H1 (cell line): ENCODE measurements around the gene NGEF. TPM values are rescaled to one million over a fixed set of nuclear protein-coding genes. Genes with fewer than 3 reads are reported as not detected.

Experiments used
- CTCF ChIA-PET: fragments of 300-600 bp; sonication (Branson Sonifier 250); formaldehyde crosslinking; loops from one replicate; lab custom pipeline; 2021; ENCODE audit not compliant: partially characterized antibody; lab: Charles Lee
- POLR2A ChIA-PET: fragments of 300-600 bp; sonication (Branson Sonifier 250); formaldehyde crosslinking; loops from one replicate; lab custom pipeline; 2021; ENCODE audit warnings: inconsistent platforms; ENCODE audit not compliant: partially characterized antibody; lab: Charles Lee
- DNase-seq, 2 experiments: peaks; one replicate each; pipeline versions ENCODE4 v3.0.0 to v3.0.0-alpha.2; 2010 to 2022; ENCODE audit warnings: low spot score in 2 of 2, low read depth in 1 of 2, mixed read lengths in 1 of 2
- FAIRE-seq: peaks from 2 replicates; lab custom pipeline; 2011; peaks lifted over from hg19 to GRCh38; lab: Jason Lieb, UNC
- H2AFZ ChIP-seq: 2 replicates; pipeline ENCODE4 v1.8.1; 2012; ENCODE audit warnings: low read length, inconsistent platforms
- H2AK5ac ChIP-seq: 2 replicates; pipeline ENCODE4 v1.6.1; 2013; ENCODE audit warnings: low read depth, low read length
- H2BK120ac ChIP-seq: replicated peaks from 2 replicates; pipeline ENCODE3; 2013; ENCODE audit warnings: low read depth, low read length, inconsistent platforms
- H2BK12ac ChIP-seq: 2 replicates; pipeline ENCODE4 v1.6.1; 2013; ENCODE audit warnings: low read depth, low read length
- H2BK15ac ChIP-seq: 2 replicates; pipeline ENCODE4 v1.6.1; 2013; ENCODE audit warnings: low read length
- H2BK20ac ChIP-seq: 2 replicates; pipeline ENCODE4 v1.6.1; 2013; ENCODE audit warnings: low read length
- H2BK5ac ChIP-seq: 2 replicates; pipeline ENCODE4 v1.6.1; 2013; ENCODE audit warnings: low read depth, low read length
- H3K14ac ChIP-seq: 2 replicates; pipeline ENCODE4 v1.6.1; 2013; ENCODE audit warnings: inconsistent platforms; ENCODE audit not compliant: insufficient read length
- H3K18ac ChIP-seq: 2 replicates; pipeline ENCODE4 v1.6.1; 2013; ENCODE audit warnings: low read length; ENCODE audit errors: extremely low read depth
- H3K23ac ChIP-seq: 2 replicates; pipeline ENCODE4 v1.6.1; 2013; ENCODE audit warnings: inconsistent platforms; ENCODE audit not compliant: insufficient read length
- H3K23me2 ChIP-seq: 2 replicates; pipeline ENCODE4 v1.6.1; 2013; ENCODE audit warnings: low read depth, low read length
- H3K27ac ChIP-seq: 2 replicates; pipeline ENCODE4 v1.6.1; 2011; ENCODE audit warnings: low read depth, low read length, inconsistent platforms
- H3K27me3 ChIP-seq, 4 experiments: replicated peaks in 1 of 4; 1 replicate in 1 of 4; 2 replicates in 3 of 4; pipeline versions ENCODE4 v1.6.1 to v1.8.1; 2011 to 2013; ENCODE audit warnings: low read length in 3 of 4, mild to moderate bottlenecking in 3 of 4, inconsistent platforms in 2 of 4, mixed read lengths in 2 of 4, moderate library complexity in 1 of 4; ENCODE audit not compliant: control insufficient read depth in 3 of 4, insufficient read depth in 3 of 4; ENCODE audit errors: extremely low read depth in 1 of 4
- H3K36me3 ChIP-seq, 4 experiments: 2 replicates each; pipeline versions ENCODE4 v1.6.1 to v1.8.1; 2011 to 2013; ENCODE audit warnings: mild to moderate bottlenecking in 4 of 4, low read length in 3 of 4, moderate library complexity in 2 of 4, control low read depth in 1 of 4, inconsistent platforms in 1 of 4; ENCODE audit not compliant: insufficient read depth in 4 of 4, control insufficient read depth in 2 of 4
- H3K4ac ChIP-seq: replicated peaks from 2 replicates; pipeline ENCODE3; 2013; ENCODE audit warnings: low read length, low read depth, mixed read lengths, inconsistent platforms; ENCODE audit not compliant: insufficient read length
- H3K4me1 ChIP-seq, 4 experiments: replicated peaks in 1 of 4; 1 replicate in 1 of 4; 2 replicates in 3 of 4; pipeline versions ENCODE4 v1.6.1 to v1.8.1; 2011 to 2013; ENCODE audit warnings: low read length in 3 of 4, inconsistent platforms in 2 of 4, mixed read lengths in 1 of 4; ENCODE audit not compliant: insufficient read depth in 4 of 4, control insufficient read depth in 3 of 4
- H3K4me2 ChIP-seq, 2 experiments: 2 replicates each; pipeline versions ENCODE4 v1.6.1 to v1.8.1; 2011 to 2013; ENCODE audit warnings: low read depth in 2 of 2, low read length in 2 of 2, control low read depth in 1 of 2, inconsistent platforms in 1 of 2, mild to moderate bottlenecking in 1 of 2; ENCODE audit not compliant: insufficient read depth in 1 of 2
- H3K4me3 ChIP-seq, 4 experiments: fragments of 200-600, 300-600 bp in 1 of 4; sonication (generic), shearing (Covaris generic), sonication (Bioruptor Twin) in 1 of 4; 2 replicates each; pipeline versions ENCODE4 v1.5.1 to v1.8.1; 2011 to 2016; ENCODE audit warnings: low read length in 4 of 4, low read depth in 3 of 4, control low read depth in 2 of 4, inconsistent platforms in 2 of 4, mild to moderate bottlenecking in 2 of 4, mixed read lengths in 1 of 4, moderate library complexity in 1 of 4; ENCODE audit not compliant: insufficient read depth in 2 of 4; ENCODE audit errors: extremely low read depth in 1 of 4
- H3K56ac ChIP-seq: replicated peaks from 2 replicates; pipeline ENCODE3; 2013; ENCODE audit warnings: low read depth, mild to moderate bottlenecking, mixed read lengths, low read length, inconsistent platforms; ENCODE audit not compliant: insufficient read length
- H3K79me1 ChIP-seq: 2 replicates; pipeline ENCODE4 v1.6.1; 2013; ENCODE audit warnings: low read depth, low read length, control low read depth
- H3K79me2 ChIP-seq, 2 experiments: 2 replicates each; pipeline versions ENCODE4 v1.6.1 to v1.8.1; 2012 to 2013; ENCODE audit warnings: low read length in 2 of 2, mild to moderate bottlenecking in 2 of 2, inconsistent platforms in 1 of 2; ENCODE audit not compliant: insufficient read depth in 2 of 2, control insufficient read depth in 1 of 2
- H3K9ac ChIP-seq, 4 experiments: replicated peaks in 1 of 4; 1 replicate in 1 of 4; 2 replicates in 3 of 4; pipeline versions ENCODE4 v1.6.1 to v1.8.1; 2011 to 2013; ENCODE audit warnings: low read depth in 3 of 4, low read length in 3 of 4, control low read depth in 2 of 4, mild to moderate bottlenecking in 2 of 4, moderate library complexity in 2 of 4, inconsistent platforms in 1 of 4; ENCODE audit errors: extremely low read depth in 1 of 4
- H3K9me3 ChIP-seq, 2 experiments: 2 replicates each; pipeline versions ENCODE4 v1.6.1 to v1.8.1; 2012 to 2013; ENCODE audit warnings: mild to moderate bottlenecking in 2 of 2, moderate library complexity in 2 of 2, control low read depth in 1 of 2, inconsistent platforms in 1 of 2, low read depth in 1 of 2, low read length in 1 of 2, mixed read lengths in 1 of 2; ENCODE audit not compliant: insufficient read depth in 2 of 2
- H4K20me1 ChIP-seq, 2 experiments: replicated peaks in 1 of 2; 2 replicates each; pipeline versions ENCODE3 to v1.8.1; 2011 to 2013; ENCODE audit warnings: inconsistent platforms in 2 of 2, low read length in 2 of 2, mild to moderate bottlenecking in 1 of 2; ENCODE audit not compliant: insufficient read depth in 2 of 2, control insufficient read depth in 1 of 2
- H4K5ac ChIP-seq: 2 replicates; pipeline ENCODE4 v1.6.1; 2013; ENCODE audit warnings: low read length, low read depth, mixed read lengths, inconsistent platforms; ENCODE audit not compliant: insufficient read length
- H4K8ac ChIP-seq: 2 replicates; pipeline ENCODE4 v1.8.0; 2013; ENCODE audit warnings: mild to moderate bottlenecking, moderate library complexity, low read length, inconsistent platforms; ENCODE audit not compliant: insufficient read depth; ENCODE audit errors: extremely low read depth
- H4K91ac ChIP-seq: replicated peaks from 2 replicates; pipeline ENCODE3; 2013; ENCODE audit warnings: low read length, mixed read lengths, inconsistent platforms; ENCODE audit not compliant: insufficient read length
- CBX5 ChIP-seq: fragments of 300-800, 300-1000 bp; sonication (generic); IDR thresholded peaks from 2 replicates; pipeline ENCODE4 v1.7.1; 2016; ENCODE audit warnings: antibody characterized with exemption, low read length, low read depth
- CHD1 ChIP-seq: IDR thresholded peaks from 2 replicates; pipeline ENCODE4 v1.6.1; 2012; ENCODE audit warnings: low read depth, low read length, improper control_type of control experiment
- CREB1 ChIP-seq: IDR thresholded peaks from 2 replicates; pipeline ENCODE4 v1.6.1; 2012; ENCODE audit warnings: inconsistent platforms
- GABPA ChIP-seq: IDR thresholded peaks from 2 replicates; pipeline ENCODE4 v1.6.1; 2011; ENCODE audit warnings: mild to moderate bottlenecking, low read length, moderate library complexity, borderline replicate concordance; ENCODE audit not compliant: insufficient read depth
- GTF2F1 ChIP-seq: IDR thresholded peaks from 2 replicates; pipeline ENCODE4 v1.6.1; 2012; ENCODE audit warnings: low read depth, low read length, improper control_type of control experiment, borderline replicate concordance
- HDAC6 ChIP-seq: IDR thresholded peaks from one replicate; pipeline ENCODE4 v1.7.1; 2012; ENCODE audit warnings: low read depth, mild to moderate bottlenecking, inconsistent platforms, low read length, moderate library complexity
- KDM4A ChIP-seq: IDR thresholded peaks from one replicate; pipeline ENCODE4 v1.7.1; 2012; ENCODE audit warnings: low read depth, mild to moderate bottlenecking, moderate library complexity, low read length, inconsistent platforms; ENCODE audit not compliant: severe bottlenecking
- POLR2A ChIP-seq, 2 experiments: IDR thresholded peaks; 1 replicate in 1 of 2; 2 replicates in 1 of 2; pipeline ENCODE4 v1.6.1; 2011; ENCODE audit warnings: low read depth in 2 of 2, low read length in 2 of 2, mild to moderate bottlenecking in 2 of 2; ENCODE audit errors: control extremely low read depth in 1 of 2
- RAD21 ChIP-seq, 2 experiments: IDR thresholded peaks in 1 of 2; conservative IDR thresholded peaks in 1 of 2; 2 replicates each; pipeline ENCODE4 v1.6.1; 2011; ENCODE audit warnings: low read depth in 2 of 2, low read length in 2 of 2, improper control_type of control experiment in 1 of 2, inconsistent platforms in 1 of 2, mild to moderate bottlenecking in 1 of 2, moderate library complexity in 1 of 2
- RXRA ChIP-seq: IDR thresholded peaks from 2 replicates; pipeline ENCODE4 v1.6.1; 2011; ENCODE audit warnings: low read depth, mild to moderate bottlenecking, low read length, moderate library complexity; ENCODE audit not compliant: insufficient read depth
- WGBS, 2 experiments: shearing (Covaris generic) in 1 of 2; methylation state at CpG; one replicate each; pipeline versions ENCODE4 v1.1.6 to v1.1.7; 2013 to 2015; ENCODE audit warnings: low lambda C conversion rate in 2 of 2, mixed read lengths in 2 of 2, inconsistent platforms in 1 of 2, low coverage in 1 of 2, missing lambda C conversion rate in 1 of 2; ENCODE audit not compliant: insufficient replicate concordance in 2 of 2, insufficient coverage in 1 of 2, insufficient read length in 1 of 2; ENCODE audit errors: extremely low coverage in 1 of 2, missing lambda C conversion rate in 1 of 2; 5-methylcytosine and 5-hydroxymethylcytosine counted together
- polyA plus RNA-seq, 7 experiments: library from polyadenylated mRNA; depleted of rRNA in 3 of 7; stranded (reverse) in 5 of 7; unstranded in 2 of 7; fragments of >200 nt in 5 of 7; fragments of 200-250 nt in 2 of 7; gene quantifications; 1 replicate in 5 of 7; 2 replicates in 1 of 7; 4 replicates in 1 of 7; pipeline versions ENCODE4 v1.2.1 to v1.2.3, GENCODE V29; 2011 to 2013; ENCODE audit warnings: missing spikeins in 2 of 7, mixed read lengths in 2 of 7
- total RNA-seq: library from RNA; stranded (reverse); fragmentation: NEBNext Ultra II Directional; extraction: Animal tissue kit (Norgen Biotek cat#: 25700); gene quantifications from 2 replicates; pipeline ENCODE4 v1.2.1, GENCODE V29; 2021

The NGEF gene
- total and polyA plus RNA-seq, 2 of the 8 experiments (the other 6 are each of a cell fraction or from before 2014, with no cell fraction given) = 2.7 to 3.2 TPM

GRCh38 chr2:232887171-232887850, 125.7 kb downstream of the NGEF start:
- ChIA-PET CTCF (interaction anchor here (0.6 to 1.9 kb wide), 31 partner anchors 8 to 337 kb away, joined by 3 to 10 read pairs (median 3); partner anchors contain the start of genes INPP5D and NEU2), POLR2A (interaction anchor here (0.6 to 1.0 kb wide), 3 partner anchors 14 to 144 kb away, joined by 3 read pairs; no protein-coding TSS in a partner anchor)
- Histone ChIP-seq H3K27ac (no peak overlapping the region), H2AK5ac (no peak overlapping the region), H3K14ac (no peak overlapping the region), H3K36me3 (no peaks in the 10 kb centered on the region; a peak in 1 of 8 replicates), H2AFZ (no peak overlapping the region), H3K9me3 (no peaks in the 10 kb centered on the region), H3K4me3 (no peak overlapping the region), H3K4me2 (no peak overlapping the region), H3K79me1 (no peaks in the 10 kb centered on the region), H3K4me1 (peaks cover 0 to 16% (median 10%) of the 10 kb centered on the region in 4 experiments; a peak in 6 of 7 replicates), H3K27me3 (no peaks in the 10 kb centered on the region), H3K79me2 (no peaks in the 10 kb centered on the region), H2BK12ac (no peak overlapping the region), H4K20me1 (peaks cover 0 to 8% of the 10 kb centered on the region in 2 experiments), H3K18ac (no peak overlapping the region), H2BK20ac (no peak overlapping the region), H4K8ac (no peak overlapping the region), H2BK120ac (no peak overlapping the region), H3K23me2 (peaks cover 5% of the 10 kb centered on the region), H4K5ac (no peak overlapping the region), H3K23ac (no peak overlapping the region), H2BK5ac (no peak overlapping the region), H3K9ac (no peak overlapping the region), H3K4ac (no peak overlapping the region), H2BK15ac (no peak overlapping the region), H4K91ac (no peak overlapping the region), H3K56ac (no peak overlapping the region)
- WGBS, 2 experiments = 89% methylated on average over 15 of the region's 15 CpGs; no CpG with 5 or more reads in 1 of the 2 experiments
- DNase-seq (no peak), FAIRE-seq (no peak)
- TF ChIP-seq HDAC6 (no peak), KDM4A (no peak), CHD1 (no peak), GTF2F1 (no peak), POLR2A (IDR thresholded peaks at IDR 0.05; ENCODE audit: control extremely low read depth in 1 of 2, low read depth in 2 of 2, low read length in 2 of 2) (no peak), GABPA (0 out of 2 replicates have a peak, but pooled peaks have one; percentile 23), RAD21 (IDR thresholded peaks at IDR 0.05 in 1 of 2, conservative IDR thresholded peaks at IDR 0.05 in 1 of 2; ENCODE audit: low read depth in 2 of 2, low read length in 2 of 2) (peak; percentile 63 to 78), CREB1 (no peak), RXRA (no peak), CBX5 (no peak)
